HCT116 (cell line): ENCODE results near the gene MYLK. TPM values are rescaled to one million over a fixed set of nuclear protein-coding genes. Genes with fewer than 3 reads are reported as not detected.

Experiments
- ATAC-seq: fragments of 200-7000 bp; cut with Tn5 transposase; 2 replicates; pipeline ENCODE4 v1.9.1; 2020; ENCODE audit warnings: mild to moderate bottlenecking, moderate library complexity
- BruUV-seq: library from RNA; stranded (reverse); fragments of 400-500 nt; replicated peaks from 2 replicates; lab custom pipeline; 2021; lab: Mats Ljungman, UMichigan
- CTCF ChIA-PET: fragments of 300-600 bp; sonication (Branson Sonifier 250); formaldehyde crosslinking; loops from one replicate; lab custom pipeline; 2021; ENCODE audit warnings: antibody characterized with exemption; lab: Charles Lee
- POLR2A ChIA-PET: fragments of 300-600, 350-600 bp; sonication (Branson Sonifier 250); formaldehyde crosslinking; loops from one replicate; lab custom pipeline; 2021; ENCODE audit warnings: antibody characterized with exemption; lab: Charles Lee
- RAD21 ChIA-PET, 2 experiments: fragments of 300-600 bp; sonication (Branson Sonifier 250); formaldehyde crosslinking; loops; one replicate each; lab custom pipeline; 2023; ENCODE audit warnings: low total read pairs in 2 of 2; ENCODE audit not compliant: uncharacterized antibody in 2 of 2, unreplicated experiment in 2 of 2, low non-redundant PET in 1 of 2; lab: Charles Lee
- DNase-seq: peaks from one replicate; pipeline ENCODE4 v3.0.0-alpha.2; 2010; ENCODE audit warnings: low read depth, low spot score
- H2AFZ ChIP-seq: fragments of 200-600 bp; shearing (Covaris generic), sonication (generic); 2 replicates; pipeline ENCODE4 v1.6.1; 2017; ENCODE audit warnings: low read depth, mixed run types, mixed read lengths, antibody characterized with exemption, low read length; ENCODE audit not compliant: poor library complexity, severe bottlenecking
- H3K27ac ChIP-seq: 2 replicates; pipeline ENCODE4 v1.5.1; 2012; ENCODE audit warnings: low read depth, low read length
- H3K27me3 ChIP-seq: fragments of 200-600 bp; sonication (generic); 2 replicates; pipeline ENCODE4 v1.6.1; 2016; ENCODE audit warnings: mixed run types, low read length, mixed read lengths; ENCODE audit not compliant: insufficient read depth
- H3K36me3 ChIP-seq, 2 experiments: fragments of 200-500 bp in 1 of 2; fragments of 200-600 bp in 1 of 2; sonication (Bioruptor generic) in 1 of 2; sonication (generic) in 1 of 2; 2 replicates each; pipeline versions ENCODE4 v1.5.1 to v1.6.1; 2014 to 2016; ENCODE audit warnings: low read length in 2 of 2, inconsistent platforms in 1 of 2, mixed read lengths in 1 of 2, mixed run types in 1 of 2; ENCODE audit not compliant: insufficient read depth in 2 of 2, control insufficient read depth in 1 of 2
- H3K4me1 ChIP-seq, 2 experiments: fragments of 200-600 bp in 1 of 2; sonication (generic) in 1 of 2; 2 replicates each; pipeline versions ENCODE4 v1.5.1 to v1.6.1; 2012 to 2017; ENCODE audit warnings: low read length in 2 of 2, inconsistent platforms in 1 of 2, mild to moderate bottlenecking in 1 of 2, mixed read lengths in 1 of 2, mixed run types in 1 of 2, moderate library complexity in 1 of 2; ENCODE audit not compliant: insufficient read depth in 2 of 2, control insufficient read depth in 1 of 2
- H3K4me2 ChIP-seq: fragments of 200-600 bp; sonication (generic); 2 replicates; pipeline ENCODE4 v1.6.1; 2017; ENCODE audit warnings: mixed run types, low read length, mixed read lengths
- H3K4me3 ChIP-seq, 2 experiments: fragments of 200-600 bp in 1 of 2; sonication (generic) in 1 of 2; replicated peaks in 1 of 2; 2 replicates each; pipeline ENCODE4 v1.5.1; 2011 to 2016; ENCODE audit warnings: low read length in 2 of 2, control low read depth in 1 of 2, low read depth in 1 of 2, mild to moderate bottlenecking in 1 of 2, mixed read lengths in 1 of 2, mixed run types in 1 of 2
- H3K79me2 ChIP-seq: fragments of 200-600 bp; sonication (generic); 2 replicates; pipeline ENCODE4 v1.6.1; 2017; ENCODE audit warnings: mild to moderate bottlenecking, mixed run types, low read length, moderate library complexity, mixed read lengths; ENCODE audit not compliant: insufficient read depth
- H3K9ac ChIP-seq: fragments of 200-600 bp; sonication (generic); 2 replicates; pipeline ENCODE4 v1.6.1; 2016; ENCODE audit warnings: low read length, mixed read lengths
- H3K9me2 ChIP-seq: fragments of 200-600 bp; sonication (generic), shearing (Covaris generic); 2 replicates; pipeline ENCODE4 v1.6.1; 2017; ENCODE audit warnings: mixed run types, mild to moderate bottlenecking, moderate library complexity; ENCODE audit not compliant: insufficient read depth
- H3K9me3 ChIP-seq, 2 experiments: fragments of 200-500 bp in 1 of 2; fragments of 200-600 bp in 1 of 2; sonication (Bioruptor generic) in 1 of 2; sonication (generic) in 1 of 2; 2 replicates each; pipeline ENCODE4 v1.6.1; 2014 to 2017; ENCODE audit warnings: low read length in 2 of 2, mixed read lengths in 2 of 2, inconsistent platforms in 1 of 2, low read depth in 1 of 2, mild to moderate bottlenecking in 1 of 2, mixed run types in 1 of 2, moderate library complexity in 1 of 2; ENCODE audit not compliant: control insufficient read depth in 1 of 2, insufficient read depth in 1 of 2
- H4K20me1 ChIP-seq: fragments of 200-600 bp; sonication (generic), shearing (Covaris generic); 2 replicates; pipeline ENCODE4 v1.6.1; 2017; ENCODE audit warnings: mixed run types, mild to moderate bottlenecking, moderate library complexity; ENCODE audit not compliant: insufficient read depth
- CBX3 ChIP-seq: IDR thresholded peaks from 2 replicates; pipeline ENCODE4 v1.6.1; 2012; ENCODE audit warnings: low read depth
- CEBPB ChIP-seq: IDR thresholded peaks from 2 replicates; pipeline ENCODE4 v1.6.1; 2012; ENCODE audit warnings: low read depth
- CTCF ChIP-seq, 3 experiments: fragments of 200-600 bp in 1 of 3; sonication (generic) in 1 of 3; IDR thresholded peaks in 2 of 3; conservative IDR thresholded peaks in 1 of 3; 2 replicates each; pipeline ENCODE4 v1.5.1; 2012 to 2017; ENCODE audit warnings: low read depth in 2 of 3, low read length in 2 of 3, antibody characterized with exemption in 1 of 3, borderline replicate concordance in 1 of 3, control low read depth in 1 of 3, mild to moderate bottlenecking in 1 of 3, mixed read lengths in 1 of 3, mixed run types in 1 of 3, moderate library complexity in 1 of 3; ENCODE audit not compliant: insufficient read depth in 1 of 3
- EGR1 ChIP-seq: IDR thresholded peaks from 2 replicates; pipeline ENCODE4 v1.6.1; 2012; ENCODE audit warnings: low read depth
- EZH2 ChIP-seq: fragments of 200-600 bp; sonication (generic); IDR thresholded peaks from 2 replicates; pipeline ENCODE4 v1.6.1; 2017; ENCODE audit warnings: antibody characterized with exemption, mixed run types
- EZH2phosphoT487 ChIP-seq: fragments of 200-600 bp; IDR thresholded peaks from 2 replicates; pipeline ENCODE4 v1.6.1; 2018; ENCODE audit warnings: antibody characterized with exemption, borderline replicate concordance
- JUND ChIP-seq: IDR thresholded peaks from 2 replicates; pipeline ENCODE4 v1.6.1; 2012
- POLR2A ChIP-seq: IDR thresholded peaks from 2 replicates; pipeline ENCODE4 v1.7.0; 2011; ENCODE audit warnings: borderline replicate concordance; ENCODE audit not compliant: insufficient read depth, insufficient read length; ENCODE audit errors: extremely low read depth
- RAD21 ChIP-seq: IDR thresholded peaks from 2 replicates; pipeline ENCODE4 v1.6.1; 2012; ENCODE audit warnings: low read depth, mild to moderate bottlenecking
- REST ChIP-seq: IDR thresholded peaks from 2 replicates; pipeline ENCODE4 v1.6.1; 2012; ENCODE audit warnings: low read depth
- intact Hi-C: fragments of 100-400 bp; cut with micrococcal nuclease; formaldehyde crosslinking; loops from 2 replicates; pipeline ENCODE4 v1.10.0; 2022
- total RNA-seq: library from RNA; stranded (reverse); gene quantifications from one replicate; pipeline ENCODE4 v1.2.1, GENCODE V29; 2021; ENCODE audit not compliant: unreplicated experiment

The MYLK gene
- total RNA-seq, 1 experiment from 2014 or later, result 3.8 TPM

- ChIA-PET CTCF (no interaction called here), RAD21 (no interaction called here), POLR2A (no interaction called here)
- H3K79me2 ChIP-seq, result no peaks in the 10 kb centered on the region
- no peak for DNase-seq
- no peaks in the 10 kb centered on the region for H3K9me3 ChIP-seq
- H3K9me2 ChIP-seq, result no peaks in the 10 kb centered on the region
- no peak overlapping the region for H2AFZ ChIP-seq
- H3K36me3 ChIP-seq, result no peaks in the 10 kb centered on the region
- H3K4me2 ChIP-seq, result no peak overlapping the region
- no peaks in the 10 kb centered on the region for H4K20me1 ChIP-seq
- BruUV-seq, result no TSS peak
- no peak for ATAC-seq
- H3K4me3 ChIP-seq, result no peak overlapping the region
- peaks cover 0 to 9% of the 10 kb centered on the region in 2 experiments; a peak in 1 of 4 replicates for H3K4me1 ChIP-seq
- intact Hi-C loops, result no loop called here
- no peak overlapping the region for H3K9ac ChIP-seq
- TF ChIP-seq CEBPB (no peak), JUND (no peak), RAD21 (no peak)
- no peak overlapping the region for H3K27ac ChIP-seq
- no peaks in the 10 kb centered on the region for H3K27me3 ChIP-seq
These were observed 189.6 kb downstream of the MYLK start for GRCh38 chr3:123694366-123695087.

- no peak overlapping the region for H3K4me3 ChIP-seq
- POLR2A ChIA-PET, result no interaction called here
- no peak overlapping the region for H3K9ac ChIP-seq
- CTCF ChIA-PET, result interaction anchor here (0.9 kb wide), 1 partner anchor 51 kb away, joined by 3 read pairs; no protein-coding TSS in a partner anchor
- no peak overlapping the region for H2AFZ ChIP-seq
- no peak for DNase-seq
- no peak for ATAC-seq
- H3K79me2 ChIP-seq, result no peaks in the 10 kb centered on the region
- H4K20me1 ChIP-seq, result no peaks in the 10 kb centered on the region
- H3K9me2 ChIP-seq, result no peaks in the 10 kb centered on the region
- no peaks in the 10 kb centered on the region for H3K27me3 ChIP-seq
- H3K4me2 ChIP-seq, result no peak overlapping the region
- TF ChIP-seq EZH2 (no peak), CTCF (IDR thresholded peaks at IDR 0.05 in 2 of 3, conservative IDR thresholded peaks at IDR 0.05 in 1 of 3; ENCODE audit: borderline replicate concordance in 1 of 3, insufficient read depth in 1 of 3, low read depth in 2 of 3, low read length in 2 of 3) (no peak), EGR1 (no peak), REST (no peak), POLR2A (no peak), JUND (no peak), EZH2phosphoT487 (no peak), CBX3 (no peak), RAD21 (no peak)
- BruUV-seq, result no TSS peak
- RAD21 ChIA-PET, result no interaction called here
- intact Hi-C loops, result no loop called here
- H3K4me1 ChIP-seq, result peaks cover 0 to 12% of the 10 kb centered on the region in 2 experiments; a peak in 3 of 4 replicates
- no peaks in the 10 kb centered on the region for H3K9me3 ChIP-seq
- H3K27ac ChIP-seq, result no peak overlapping the region
- H3K36me3 ChIP-seq, result no peaks in the 10 kb centered on the region
These were observed 190.4 kb downstream of the MYLK start for GRCh38 chr3:123693584-123694190.
